ENCODE results near the gene MIR17HG. TPM values are rescaled to one million over a fixed set of nuclear protein-coding genes. Genes with fewer than 3 reads are reported as not detected.
A peak's percentile ranks its signal among the peaks of the same experiment; 100 is the strongest.

MIR17HG gene
- polyA plus RNA-seq, 4 donors = 0.67 to 8.2 (median 1.8) TPM

DNA sequence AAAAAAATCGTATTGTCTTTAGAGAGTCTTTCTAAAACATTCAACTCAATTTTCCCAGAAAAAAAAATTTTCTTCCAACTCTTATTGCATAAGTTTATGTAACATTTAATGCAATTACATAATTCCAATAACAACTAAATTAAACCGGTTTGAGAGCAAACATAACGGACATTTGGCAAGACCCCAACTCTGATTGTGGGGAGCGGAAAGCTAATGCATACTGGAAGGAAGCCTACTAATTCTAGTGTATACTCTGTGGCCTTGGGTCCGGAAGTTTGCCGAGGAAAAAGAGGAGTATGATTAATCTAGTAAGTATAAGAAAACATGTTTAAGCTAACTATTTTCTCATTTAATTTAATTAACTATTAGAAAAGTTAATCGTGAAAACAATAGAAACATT is 21.3 kb upstream of the MIR17HG start:
- no peaks in the 10 kb centered on the region for H3K4me1 ChIP-seq (ENCODE audit: control insufficient read depth in 3 of 3, insufficient read depth in 2 of 3, low read depth in 1 of 3, low read length in 2 of 3)
- no peak for FAIRE-seq
- DNase-seq = no peak
- no peak overlapping the region for H3K4me3 ChIP-seq (ENCODE audit: low read depth in 1 of 3, low read length in 3 of 3)
- no peaks in the 10 kb centered on the region for H3K9me3 ChIP-seq (ENCODE audit: control insufficient read depth in 2 of 2, insufficient read depth in 1 of 2, low read depth in 1 of 2, low read length in 1 of 2)
- 61 to 83% (median 82%) methylated on average over 7 of the region's 7 CpGs for WGBS, 3 donors
- H3K27ac ChIP-seq (ENCODE audit: low read depth in 1 of 3, low read length in 2 of 3) = no peak overlapping the region
- no peaks in the 10 kb centered on the region for H3K27me3 ChIP-seq (ENCODE audit: control insufficient read depth in 3 of 3, insufficient read depth in 3 of 3, low read length in 3 of 3)
- no peaks in the 10 kb centered on the region for H3K36me3 ChIP-seq (ENCODE audit: control insufficient read depth in 3 of 3, insufficient read depth in 2 of 3, low read depth in 1 of 3, low read length in 3 of 3)

DNA sequence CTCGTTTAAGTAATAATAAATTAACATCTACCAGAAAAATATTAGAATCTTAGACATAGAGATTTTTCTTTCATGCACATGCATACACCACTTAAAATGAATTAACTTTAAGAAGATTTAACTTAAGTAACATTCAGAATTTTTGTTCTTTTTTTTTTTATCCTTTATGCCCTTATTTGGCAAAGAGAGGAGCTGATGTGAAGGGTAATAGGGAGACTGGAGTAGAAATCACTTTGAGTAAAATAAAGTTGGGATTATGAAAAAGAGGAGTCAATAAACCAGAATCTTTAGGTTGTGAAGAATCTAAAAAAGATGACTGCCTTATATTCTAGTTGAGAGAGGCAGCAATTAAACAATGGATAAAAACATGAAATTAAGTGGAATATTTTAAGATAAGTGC is 18.8 kb upstream of the MIR17HG start:
- Histone ChIP-seq H3K9me3 (ENCODE audit: control insufficient read depth in 2 of 2, insufficient read depth in 1 of 2, low read depth in 1 of 2, low read length in 1 of 2) (no peaks in the 10 kb centered on the region), H3K4me3 (ENCODE audit: low read depth in 1 of 3, low read length in 3 of 3) (no peak overlapping the region), H3K27ac (ENCODE audit: low read depth in 1 of 3, low read length in 2 of 3) (no peak overlapping the region), H3K27me3 (ENCODE audit: control insufficient read depth in 3 of 3, insufficient read depth in 3 of 3, low read length in 3 of 3) (no peaks in the 10 kb centered on the region), H3K4me1 (ENCODE audit: control insufficient read depth in 3 of 3, insufficient read depth in 2 of 3, low read depth in 1 of 3, low read length in 2 of 3) (no peaks in the 10 kb centered on the region), H3K36me3 (ENCODE audit: control insufficient read depth in 3 of 3, insufficient read depth in 2 of 3, low read depth in 1 of 3, low read length in 3 of 3) (no peaks in the 10 kb centered on the region)
- 85 to 92% (median 89%) methylated on average over 1 of the region's 1 CpG for WGBS, 3 donors
- FAIRE-seq (no peak), DNase-seq (no peak)

DNA sequence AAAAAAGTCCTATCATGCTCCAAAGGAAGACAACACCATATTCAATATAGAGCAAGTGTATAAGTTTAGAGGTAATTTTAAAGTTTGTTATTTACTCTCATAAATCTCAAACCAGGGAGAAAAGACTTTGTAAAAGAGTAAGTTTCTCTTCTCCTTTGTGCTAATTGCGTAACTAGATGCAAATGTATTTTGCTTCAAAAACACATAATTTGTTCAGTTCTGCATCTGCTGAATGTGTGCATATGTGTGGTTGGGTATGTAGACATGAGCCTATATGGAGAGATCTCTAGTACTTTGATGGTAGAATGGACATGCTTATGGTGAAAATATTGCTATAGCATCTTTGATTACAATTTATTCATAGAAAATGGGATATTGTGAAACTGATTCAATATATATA is 17.8 kb upstream of the MIR17HG start:
- 86 to 97% (median 93%) methylated on average over 1 of the region's 1 CpG for WGBS, 3 donors
- DNase-seq (no peak), FAIRE-seq (no peak)
- Histone ChIP-seq H3K27me3 (ENCODE audit: control insufficient read depth in 3 of 3, insufficient read depth in 3 of 3, low read length in 3 of 3) (no peaks in the 10 kb centered on the region), H3K27ac (ENCODE audit: low read depth in 1 of 3, low read length in 2 of 3) (no peak overlapping the region), H3K4me1 (ENCODE audit: control insufficient read depth in 3 of 3, insufficient read depth in 2 of 3, low read depth in 1 of 3, low read length in 2 of 3) (no peaks in the 10 kb centered on the region), H3K36me3 (ENCODE audit: control insufficient read depth in 3 of 3, insufficient read depth in 2 of 3, low read depth in 1 of 3, low read length in 3 of 3) (no peaks in the 10 kb centered on the region), H3K9me3 (ENCODE audit: control insufficient read depth in 2 of 2, insufficient read depth in 1 of 2, low read depth in 1 of 2, low read length in 1 of 2) (no peaks in the 10 kb centered on the region), H3K4me3 (ENCODE audit: low read depth in 1 of 3, low read length in 3 of 3) (no peak overlapping the region)

DNA sequence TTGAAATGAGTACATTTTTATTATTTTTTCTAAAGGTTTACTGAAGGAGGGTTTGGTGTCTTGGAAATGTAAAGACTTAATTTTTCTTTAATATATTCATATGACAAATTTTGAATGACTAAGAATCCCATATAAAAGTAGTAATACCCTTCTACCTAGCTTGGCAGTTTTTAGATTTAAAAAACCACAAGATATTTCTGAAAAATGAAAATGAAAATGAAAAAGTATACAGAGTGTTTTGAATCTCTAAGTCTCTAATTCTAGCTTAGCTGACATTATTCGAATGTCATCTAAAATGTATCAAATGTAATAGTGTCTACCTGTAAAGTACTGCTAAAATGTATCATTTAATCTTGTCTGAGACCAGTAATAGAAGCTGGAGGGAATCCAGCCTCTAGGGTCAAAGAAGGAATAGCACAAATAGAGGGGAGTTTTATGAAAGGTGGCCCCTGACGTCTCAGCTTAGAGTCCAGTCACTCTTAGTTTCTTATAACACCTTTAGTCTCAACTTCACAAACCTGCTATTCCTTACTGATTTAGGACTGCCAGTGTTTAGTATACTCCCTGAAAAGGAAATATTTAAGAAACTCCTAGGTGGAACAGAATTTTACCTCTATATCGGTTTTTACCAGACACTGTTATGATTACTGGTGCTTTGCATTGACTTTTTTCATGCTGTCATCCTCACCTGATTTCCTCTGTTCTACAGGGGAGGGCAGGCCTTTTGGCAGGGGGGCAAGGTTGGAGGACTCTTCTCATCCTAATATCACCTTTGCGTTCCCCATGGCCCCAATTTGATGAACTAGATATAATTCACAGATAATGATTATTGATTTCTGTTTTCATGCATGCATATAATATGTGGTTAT is 16.2 kb upstream of the MIR17HG start:
- Histone ChIP-seq H3K27ac (ENCODE audit: low read depth in 1 of 3, low read length in 2 of 3) (peak overlapping the region in 1 of 3 donors; percentile 16), H3K27me3 (ENCODE audit: control insufficient read depth in 3 of 3, insufficient read depth in 3 of 3, low read length in 3 of 3) (no peaks in the 10 kb centered on the region), H3K9me3 (ENCODE audit: control insufficient read depth in 2 of 2, insufficient read depth in 1 of 2, low read depth in 1 of 2, low read length in 1 of 2) (no peaks in the 10 kb centered on the region), H3K36me3 (ENCODE audit: control insufficient read depth in 3 of 3, insufficient read depth in 2 of 3, low read depth in 1 of 3, low read length in 3 of 3) (no peaks in the 10 kb centered on the region), H3K4me1 (ENCODE audit: control insufficient read depth in 3 of 3, insufficient read depth in 2 of 3, low read depth in 1 of 3, low read length in 2 of 3) (no peaks in the 10 kb centered on the region), H3K4me3 (ENCODE audit: low read depth in 1 of 3, low read length in 3 of 3) (no peak overlapping the region)
- 66 to 75% (median 73%) methylated on average over 4 of the region's 4 CpGs for WGBS, 3 donors
- FAIRE-seq (no peak), DNase-seq (no peak)

DNA sequence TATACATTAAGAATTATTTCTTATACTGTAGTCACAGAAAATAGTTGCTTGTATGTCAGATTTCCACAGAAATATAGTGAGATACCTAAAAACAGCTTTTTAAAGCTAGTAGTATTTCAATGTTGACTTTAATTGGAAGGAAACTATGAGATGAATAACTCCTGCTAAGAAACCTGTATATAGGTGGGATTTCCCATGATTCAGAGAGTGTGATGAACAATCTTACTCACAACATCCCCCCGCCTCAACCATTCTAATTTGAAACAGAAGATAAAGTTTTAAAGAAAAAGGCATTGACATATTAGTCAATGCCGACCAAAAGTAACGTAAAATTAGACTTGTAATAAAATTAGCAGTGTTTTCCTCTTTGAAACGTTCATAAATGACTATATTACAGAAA is 1.4 kb upstream of the MIR17HG start:
- 60 to 70% (median 65%) methylated on average over 4 of the region's 4 CpGs for WGBS, 3 donors

DNA sequence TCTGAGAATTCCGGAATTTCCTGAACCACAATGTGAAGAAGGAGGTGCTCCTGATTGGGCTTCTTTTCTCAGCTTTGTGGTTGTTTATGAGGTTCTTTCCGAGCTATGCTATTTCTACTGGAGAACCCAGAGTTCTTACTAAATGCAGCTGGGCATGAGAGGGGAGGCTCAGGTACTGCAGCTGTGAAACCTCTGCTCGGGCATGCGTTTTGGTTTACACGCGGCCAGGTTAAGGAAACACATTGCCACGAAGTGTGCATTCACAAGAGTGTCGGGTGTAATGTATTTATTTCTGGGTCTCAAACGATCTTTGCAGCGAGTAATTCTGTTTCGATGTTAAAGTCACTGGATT is 661 bp upstream of the MIR17HG start:
- FAIRE-seq = no peak
- DNase-seq = peak in 1 of 2 donors; percentile 37
- 0 to 1% (median 1%) methylated on average over 11 of the region's 11 CpGs for WGBS, 3 donors

More for the DNA sequence above, 1.4 kb upstream of the MIR17HG start:
- Histone ChIP-seq H3K9me3 (ENCODE audit: control insufficient read depth in 2 of 2, insufficient read depth in 1 of 2, low read depth in 1 of 2, low read length in 1 of 2) (no peaks in the 10 kb centered on the region), H3K36me3 (ENCODE audit: control insufficient read depth in 3 of 3, insufficient read depth in 2 of 3, low read depth in 1 of 3, low read length in 3 of 3) (peaks cover 0 to 3% (median 0%) of the 10 kb centered on the region in 3 donors), H3K27ac (ENCODE audit: low read depth in 1 of 3, low read length in 2 of 3) (no peak overlapping the region), H3K27me3 (ENCODE audit: control insufficient read depth in 3 of 3, insufficient read depth in 3 of 3, low read length in 3 of 3) (no peaks in the 10 kb centered on the region), H3K4me3 (ENCODE audit: low read depth in 1 of 3, low read length in 3 of 3) (no peak overlapping the region), H3K4me1 (ENCODE audit: control insufficient read depth in 3 of 3, insufficient read depth in 2 of 3, low read depth in 1 of 3, low read length in 2 of 3) (peaks cover 0 to 9% (median 2%) of the 10 kb centered on the region in 3 donors)
- DNase-seq = no peak
- no peak for FAIRE-seq

DNA sequence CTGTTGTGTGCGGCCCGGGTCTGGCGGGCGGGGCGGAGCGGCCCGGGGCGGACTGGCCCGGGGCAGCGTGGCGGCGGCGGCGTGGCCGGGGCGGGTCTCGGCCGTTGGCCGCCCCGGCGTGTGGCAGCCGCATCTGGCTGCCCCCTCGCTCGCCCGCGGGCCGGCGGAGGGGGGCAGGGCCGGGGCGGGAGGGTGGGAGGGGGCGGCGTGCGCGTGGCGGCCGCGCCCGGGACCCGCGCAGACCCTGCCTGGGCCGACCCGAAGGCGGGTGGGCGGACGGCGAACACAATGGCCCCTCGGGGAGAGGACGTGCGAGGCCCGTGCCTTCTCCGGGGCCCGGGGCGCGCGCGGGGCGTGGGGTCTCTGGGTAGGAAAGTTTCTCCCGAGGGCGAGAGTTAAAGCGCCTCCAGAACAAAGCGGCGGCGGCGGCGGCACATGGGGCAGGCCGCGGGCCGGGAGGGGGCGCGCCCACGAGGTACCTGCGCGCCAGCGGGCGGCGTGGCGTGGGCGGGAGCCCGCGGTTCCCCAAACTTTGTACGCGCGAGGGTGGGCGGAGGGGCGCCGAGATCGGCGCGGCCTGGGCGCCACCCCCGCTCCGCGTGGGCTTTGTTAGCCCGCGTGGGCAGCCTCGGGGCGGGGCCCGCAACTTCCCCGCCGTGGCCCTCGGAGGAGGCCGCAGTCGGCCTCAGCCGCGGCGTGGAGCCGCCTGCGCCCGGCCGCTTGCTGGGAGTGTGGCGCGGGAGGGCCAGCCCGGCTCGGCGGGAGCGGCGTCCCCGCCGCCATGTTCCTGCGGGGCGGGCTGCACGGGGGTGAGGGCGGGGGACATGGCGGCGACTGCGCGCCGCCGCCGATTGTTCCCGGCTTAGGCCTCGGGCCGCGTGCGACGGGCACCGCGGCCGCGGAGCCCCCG is 764 bp downstream of the MIR17HG start:
- FAIRE-seq (no peak), DNase-seq (peak; percentile 45 to 76)
- peak overlapping the region; percentile 50 to 97 (median 92) for H3K4me3 ChIP-seq (ENCODE audit: low read depth in 1 of 3, low read length in 3 of 3)
- peak overlapping the region; percentile 84 to 95 (median 90) for H3K27ac ChIP-seq (ENCODE audit: low read depth in 1 of 3, low read length in 2 of 3)
- WGBS, 3 donors = 0 to 1% (median 1%) methylated on average over 62 to 141 of the region's 141 CpGs
- peaks cover 0 to 7% (median 0%) of the 10 kb centered on the region in 3 donors for H3K36me3 ChIP-seq (ENCODE audit: control insufficient read depth in 3 of 3, insufficient read depth in 2 of 3, low read depth in 1 of 3, low read length in 3 of 3)
- H3K4me1 ChIP-seq (ENCODE audit: control insufficient read depth in 3 of 3, insufficient read depth in 2 of 3, low read depth in 1 of 3, low read length in 2 of 3) = peaks cover 0 to 9% (median 2%) of the 10 kb centered on the region in 3 donors
- H3K9me3 ChIP-seq (ENCODE audit: control insufficient read depth in 2 of 2, insufficient read depth in 1 of 2, low read depth in 1 of 2, low read length in 1 of 2) = no peaks in the 10 kb centered on the region
- no peaks in the 10 kb centered on the region for H3K27me3 ChIP-seq (ENCODE audit: control insufficient read depth in 3 of 3, insufficient read depth in 3 of 3, low read length in 3 of 3)

More for the DNA sequence above, 661 bp upstream of the MIR17HG start:
- H3K27me3 ChIP-seq (ENCODE audit: control insufficient read depth in 3 of 3, insufficient read depth in 3 of 3, low read length in 3 of 3) = no peaks in the 10 kb centered on the region
- peak overlapping the region; percentile 67 to 95 (median 87) for H3K27ac ChIP-seq (ENCODE audit: low read depth in 1 of 3, low read length in 2 of 3)
- H3K4me1 ChIP-seq (ENCODE audit: control insufficient read depth in 3 of 3, insufficient read depth in 2 of 3, low read depth in 1 of 3, low read length in 2 of 3) = peaks cover 0 to 9% (median 2%) of the 10 kb centered on the region in 3 donors
- H3K4me3 ChIP-seq (ENCODE audit: low read depth in 1 of 3, low read length in 3 of 3) = peak overlapping the region; percentile 74 to 97 (median 92)
- H3K9me3 ChIP-seq (ENCODE audit: control insufficient read depth in 2 of 2, insufficient read depth in 1 of 2, low read depth in 1 of 2, low read length in 1 of 2) = no peaks in the 10 kb centered on the region
- peaks cover 0 to 3% (median 0%) of the 10 kb centered on the region in 3 donors for H3K36me3 ChIP-seq (ENCODE audit: control insufficient read depth in 3 of 3, insufficient read depth in 2 of 3, low read depth in 1 of 3, low read length in 3 of 3)

DNA sequence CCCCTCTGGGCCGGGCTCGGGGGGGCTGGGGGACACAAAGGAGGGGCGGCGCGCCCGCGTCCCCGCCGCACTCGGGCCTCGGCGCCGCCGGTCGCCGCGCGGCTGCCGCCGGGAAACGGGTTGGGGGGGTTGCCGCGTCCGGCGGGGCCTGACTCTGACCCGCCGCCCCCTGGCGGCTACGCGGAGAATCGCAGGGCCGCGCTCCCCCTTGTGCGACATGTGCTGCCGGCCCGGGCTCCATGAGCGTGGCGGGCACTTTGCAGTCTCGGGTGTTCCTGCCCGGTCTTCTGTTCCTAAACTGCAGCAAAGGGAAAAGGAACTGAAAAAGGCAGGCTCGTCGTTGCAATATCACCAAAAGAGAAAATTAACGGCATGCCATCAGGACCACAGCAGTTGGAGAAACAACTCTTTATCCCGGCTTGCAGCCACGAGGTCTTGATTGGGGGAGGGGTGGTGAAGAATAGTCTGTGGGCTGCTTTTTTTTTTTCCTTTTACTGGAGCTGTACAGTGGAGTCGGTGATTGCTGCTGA is 1.5 kb downstream of the MIR17HG start:
- DNase-seq = peak; percentile 85 to 98
- H3K9me3 ChIP-seq (ENCODE audit: control insufficient read depth in 2 of 2, insufficient read depth in 1 of 2, low read depth in 1 of 2, low read length in 1 of 2) = no peaks in the 10 kb centered on the region
- H3K27ac ChIP-seq (ENCODE audit: low read depth in 1 of 3, low read length in 2 of 3) = peak overlapping the region; percentile 57 to 92 (median 90)
- H3K27me3 ChIP-seq (ENCODE audit: control insufficient read depth in 3 of 3, insufficient read depth in 3 of 3, low read length in 3 of 3) = no peaks in the 10 kb centered on the region
- 0 to 1% (median 0%) methylated on average over 39 to 46 of the region's 46 CpGs for WGBS, 3 donors
- peak overlapping the region; percentile 66 to 97 (median 92) for H3K4me3 ChIP-seq (ENCODE audit: low read depth in 1 of 3, low read length in 3 of 3)
- peaks cover 0 to 7% (median 0%) of the 10 kb centered on the region in 3 donors for H3K36me3 ChIP-seq (ENCODE audit: control insufficient read depth in 3 of 3, insufficient read depth in 2 of 3, low read depth in 1 of 3, low read length in 3 of 3)
- FAIRE-seq = no peak
- H3K4me1 ChIP-seq (ENCODE audit: control insufficient read depth in 3 of 3, insufficient read depth in 2 of 3, low read depth in 1 of 3, low read length in 2 of 3) = peaks cover 2 to 9% (median 3%) of the 10 kb centered on the region in 3 donors
